GM12878 (cell line): Measurements from ENCODE around the gene USP5. TPM values are rescaled to one million over a fixed set of nuclear protein-coding genes. Genes with fewer than 3 reads are reported as not detected.

ENCODE experiments used
- ATAC-seq: fragments of 200-7000 bp; cut with Tn5 transposase; 3 replicates; pipeline ENCODE4 v1.9.1; 2020; ENCODE audit warnings: mild to moderate bottlenecking, moderate library complexity
- BruUV-seq: library from RNA; stranded (reverse); fragments of 400-500 nt; replicated peaks from 2 replicates; lab custom pipeline; 2021; lab: Mats Ljungman, UMichigan
- CTCF ChIA-PET: fragments of 300-600 bp; sonication (Branson Sonifier 250); formaldehyde crosslinking; extraction: SDS; loops from one replicate; lab custom pipeline; 2021; ENCODE audit warnings: inconsistent platforms; lab: Yijun Ruan, JAX
- POLR2A ChIA-PET: fragments of 350-600 bp; formaldehyde crosslinking; extraction: SDS; loops from one replicate; lab custom pipeline; 2021; ENCODE audit warnings: inconsistent platforms; lab: Charles Lee
- RAD21 ChIA-PET: fragments of 300-600 bp; sonication (Branson Sonifier 250); formaldehyde crosslinking; loops from one replicate; lab custom pipeline; 2023; ENCODE audit warnings: antibody characterized with exemption; ENCODE audit not compliant: unreplicated experiment; lab: Charles Lee
- SMC1A ChIA-PET: fragments of 300-600 bp; sonication (Branson Sonifier 250); formaldehyde crosslinking; loops from one replicate; lab custom pipeline; 2023; ENCODE audit not compliant: unreplicated experiment, uncharacterized antibody; lab: Charles Lee
- DNase-seq: peaks from one replicate; pipeline ENCODE4 v3.0.0-alpha.2; 2011; ENCODE audit warnings: low read depth, low spot score
- FAIRE-seq: peaks from 3 replicates; lab custom pipeline; 2011; peaks lifted over from hg19 to GRCh38; lab: Jason Lieb, UNC
- H2AFZ ChIP-seq: 2 replicates; pipeline ENCODE4 v1.6.0; 2011; ENCODE audit warnings: low read depth, low read length, control low read depth; ENCODE audit not compliant: control insufficient read depth
- H3K27ac ChIP-seq: 2 replicates; pipeline ENCODE4 v1.5.1; 2011; ENCODE audit warnings: control low read depth; ENCODE audit not compliant: control insufficient read depth, insufficient read depth
- H3K27me3 ChIP-seq, 2 experiments: replicated peaks in 1 of 2; 2 replicates each; pipeline versions ENCODE4 v1.6.0 to v1.6.1; 2011; ENCODE audit warnings: low read length in 1 of 2; ENCODE audit not compliant: control insufficient read depth in 2 of 2, insufficient read depth in 2 of 2
- H3K36me3 ChIP-seq, 2 experiments: 2 replicates each; pipeline ENCODE4 v1.5.1; 2011; ENCODE audit warnings: low read length in 1 of 2; ENCODE audit not compliant: control insufficient read depth in 2 of 2, insufficient read depth in 2 of 2
- H3K4me1 ChIP-seq: 2 replicates; pipeline ENCODE4 v1.6.1; 2011; ENCODE audit warnings: mild to moderate bottlenecking, low read length, moderate library complexity, mixed read lengths; ENCODE audit not compliant: control insufficient read depth, insufficient read depth
- H3K4me2 ChIP-seq: 2 replicates; pipeline ENCODE4 v1.6.0; 2011; ENCODE audit warnings: control low read depth; ENCODE audit not compliant: control insufficient read depth, insufficient read depth
- H3K4me3 ChIP-seq: fragments of 200-600 bp; sonication (generic); 2 replicates; pipeline ENCODE4 v1.5.1; 2016
- H3K79me2 ChIP-seq: 2 replicates; pipeline ENCODE4 v1.6.0; 2011; ENCODE audit warnings: low read length; ENCODE audit not compliant: control insufficient read depth, insufficient read depth
- H3K9ac ChIP-seq: 2 replicates; pipeline ENCODE4 v1.8.0; 2011; ENCODE audit warnings: low read length, control low read depth, mixed read lengths; ENCODE audit not compliant: control insufficient read depth, insufficient read depth
- H3K9me3 ChIP-seq: replicated peaks from 3 replicates; pipeline ENCODE4 v1.5.1; 2011; ENCODE audit warnings: mild to moderate bottlenecking, low read length; ENCODE audit not compliant: control insufficient read depth, insufficient read depth
- H4K20me1 ChIP-seq: 2 replicates; pipeline ENCODE4 v1.6.0; 2011; ENCODE audit not compliant: control insufficient read depth, insufficient read depth
- CHD1 ChIP-seq: IDR thresholded peaks from 2 replicates; pipeline ENCODE4 v1.6.1; 2012; ENCODE audit warnings: low read depth, low read length, improper control_type of control experiment
- CHD2 ChIP-seq: IDR thresholded peaks from 2 replicates; pipeline ENCODE4 v1.6.1; 2011; ENCODE audit warnings: low read depth, low read length, improper control_type of control experiment, borderline replicate concordance
- E2F4 ChIP-seq: IDR thresholded peaks from 2 replicates; pipeline ENCODE4 v1.6.1; 2012; ENCODE audit warnings: low read depth, low read length, improper control_type of control experiment
- E4F1 ChIP-seq: fragments of 450-650 bp; IDR thresholded peaks from 2 replicates; pipeline ENCODE4 v1.6.1; 2018; ENCODE audit warnings: borderline replicate concordance, mild to moderate bottlenecking; ENCODE audit not compliant: partially characterized antibody
- ELK1 ChIP-seq: IDR thresholded peaks from 2 replicates; pipeline ENCODE4 v1.6.1; 2012; ENCODE audit warnings: low read depth, low read length, improper control_type of control experiment
- GATAD2B ChIP-seq: fragments of 450-650 bp; conservative IDR thresholded peaks from 2 replicates; pipeline ENCODE4 v1.6.1; 2017; ENCODE audit warnings: low read depth, mild to moderate bottlenecking, moderate library complexity
- HDGF ChIP-seq: fragments of 450-650 bp; IDR thresholded peaks from 2 replicates; pipeline ENCODE4 v1.6.1; 2016; ENCODE audit warnings: antibody characterized with exemption
- IKZF2 ChIP-seq, 2 experiments: fragments of 450-650 bp; IDR thresholded peaks; 2 replicates each; pipeline ENCODE4 v1.6.1; 2017; ENCODE audit warnings: mild to moderate bottlenecking in 2 of 2, moderate library complexity in 2 of 2
- MAX ChIP-seq: IDR thresholded peaks from 2 replicates; pipeline ENCODE4 v1.6.1; 2012; ENCODE audit warnings: low read depth, low read length, improper control_type of control experiment
- MEF2A ChIP-seq: IDR thresholded peaks from 2 replicates; pipeline ENCODE4 v1.6.1; 2011; ENCODE audit warnings: low read depth, mild to moderate bottlenecking, low read length, moderate library complexity; ENCODE audit not compliant: insufficient read depth
- MEF2B ChIP-seq: fragments of 450-650 bp; IDR thresholded peaks from 2 replicates; pipeline ENCODE4 v1.6.1; 2018; ENCODE audit warnings: mild to moderate bottlenecking, moderate library complexity; ENCODE audit not compliant: partially characterized antibody, poor library complexity, severe bottlenecking
- PAX8 ChIP-seq: fragments of 450-650 bp; IDR thresholded peaks from 2 replicates; pipeline ENCODE4 v1.6.1; 2017; ENCODE audit warnings: mild to moderate bottlenecking, moderate library complexity
- SMARCA5 ChIP-seq: fragments of 450-650 bp; IDR thresholded peaks from 2 replicates; pipeline ENCODE4 v1.6.1; 2017; ENCODE audit warnings: mild to moderate bottlenecking
- SPI1 ChIP-seq: IDR thresholded peaks from 2 replicates; pipeline ENCODE4 v1.6.1; 2011; ENCODE audit warnings: low read depth, mild to moderate bottlenecking, low read length, moderate library complexity, borderline replicate concordance; ENCODE audit not compliant: insufficient read depth
- STAT3 ChIP-seq: IDR thresholded peaks from 2 replicates; pipeline ENCODE4 v1.6.1; 2011; ENCODE audit warnings: low read depth, low read length, improper control_type of control experiment
- YBX1 ChIP-seq: fragments of 450-650 bp; IDR thresholded peaks from 2 replicates; pipeline ENCODE4 v1.6.1; 2016; ENCODE audit warnings: antibody characterized with exemption
- WGBS: methylation state at CpG from one replicate; pipeline ENCODE4 v1.1.6; 2016; ENCODE audit warnings: low lambda C conversion rate; ENCODE audit not compliant: insufficient replicate concordance, insufficient coverage; ENCODE audit errors: missing lambda C conversion rate; 5-methylcytosine and 5-hydroxymethylcytosine counted together
- in situ Hi-C: fragments of 300-500 bp; cut with MboI; formaldehyde crosslinking; loops from 9 replicates; pipeline ENCODE4 v1.14.3; 2018; ENCODE audit warnings: mixed read lengths
- intact Hi-C: fragments of 100-400 bp; cut with micrococcal nuclease; formaldehyde crosslinking; loops from one replicate; pipeline ENCODE4 v1.14.2; 2022; ENCODE audit not compliant: unreplicated experiment
- polyA plus RNA-seq, 11 experiments: library from polyadenylated mRNA; depleted of rRNA in 4 of 11; unstranded in 6 of 11; stranded (reverse) in 5 of 11; fragments of >200 nt; fragmentation: Nextera tagmentation in 4 of 11; fragmentation: Illumina TruSeq in 1 of 11; extraction: Ambion mirVana in 4 of 11; extraction: Trizol in 1 of 11; gene quantifications; 1 replicate in 1 of 11; 2 replicates in 10 of 11; pipeline versions ENCODE4 v1.2.1 to v1.2.3, GENCODE V29; 2011 to 2016; ENCODE audit warnings: inconsistent platforms in 2 of 11, missing spikeins in 2 of 11, low read depth in 1 of 11
- total RNA-seq, 4 experiments: library from RNA; depleted of rRNA in 3 of 4; stranded (reverse); fragments of >200 nt in 3 of 4; fragmentation: Illumina TruSeq in 1 of 4; extraction: Trizol in 1 of 4; gene quantifications; 2 replicates each; pipeline versions ENCODE4 v1.2.1 to v1.2.3, GENCODE V29; 2013 to 2021

USP5 gene
- total and polyA plus RNA-seq, 10 of the 15 experiments (the other 5 are each of a cell fraction or from before 2014, with no cell fraction given): 2.5 to 124 (median 74.6) TPM

GRCh38 chr12:6866163-6866919 lies 14.4 kb downstream of the USP5 start (continued):
- TF ChIP-seq E4F1 (no peak), STAT3 (no peak), MEF2A (no peak), ELK1 (no peak)
- TF ChIP-seq, all 136 proteins: peak for 0

GRCh38 chr12:6866920-6867412 lies 15.0 kb downstream of the USP5 start:
- peaks cover 33% of the 10 kb centered on the region for H3K79me2 ChIP-seq
- no peaks in the 10 kb centered on the region for H3K9me3 ChIP-seq
- H3K27ac ChIP-seq: peak overlapping the region; percentile 76
- no peaks in the 10 kb centered on the region for H3K27me3 ChIP-seq
- ChIA-PET RAD21 (interaction anchor here (0.6 to 5.6 kb wide), 7 partner anchors 14 to 242 kb away, joined by 3 to 42 read pairs (median 12); partner anchors contain the start of genes C12orf57, C1RL, CDCA3 and MLF2), SMC1A (interaction anchor here (1.3 to 5.3 kb wide), 3 partner anchors 14 to 71 kb away, joined by 3 to 42 read pairs (median 4); partner anchors contain the start of genes CDCA3 and USP5), POLR2A (interaction anchor here (0.8 to 5.7 kb wide), 6 partner anchors 15 to 143 kb away, joined by 3 to 84 read pairs (median 6); partner anchors contain the start of genes C12orf57, CDCA3, COPS7A and MLF2), CTCF (interaction anchor here (1.4 to 9.5 kb wide), 4 partner anchors 16 to 329 kb away, joined by 4 to 173 read pairs (median 72); partner anchors contain the start of genes CDCA3 and USP5)
- peak; percentile 28 for ATAC-seq
- H3K4me2 ChIP-seq: peak overlapping the region; percentile 98
- peak overlapping the region; percentile 100 for H3K4me3 ChIP-seq
- peak overlapping the region; percentile 87 for H2AFZ ChIP-seq
- in situ Hi-C loops (no loop called here), intact Hi-C loops (no loop called here)
- peak; percentile 13 for FAIRE-seq
- H3K36me3 ChIP-seq: peaks cover 25 to 31% of the 10 kb centered on the region in 2 experiments
- peaks cover 31% of the 10 kb centered on the region for H3K4me1 ChIP-seq
- peaks cover 16% of the 10 kb centered on the region for H4K20me1 ChIP-seq
- peak overlapping the region; percentile 72 for H3K9ac ChIP-seq
- WGBS: 5% methylated on average over 33 of the region's 33 CpGs
- BruUV-seq: no TSS peak
- 0 out of 2 replicates have a peak, but pooled peaks have one; percentile 2 for TF ChIP-seq MAX
- no peak for TF ChIP-seq SPI1
- TF ChIP-seq IKZF2 (IDR thresholded peaks at IDR 0.05): peak in 1 of 2 experiments; percentile 23; a peak in 2 of 4 replicates
- TF ChIP-seq YBX1: no peak
- peak; percentile 13 for TF ChIP-seq MEF2B
- TF ChIP-seq CHD2: 0 out of 2 replicates have a peak, but pooled peaks have one; percentile 3
- no peak for TF ChIP-seq CHD1
- peak; percentile 23 for TF ChIP-seq GATAD2B
- TF ChIP-seq SMARCA5: 0 out of 2 replicates have a peak, but pooled peaks have one; percentile 34
- TF ChIP-seq HDGF: peak; percentile 34; the same call in 1 of the 2 replicates
- no peak for TF ChIP-seq E2F4
- TF ChIP-seq PAX8: no peak
- DNase-seq: no peak
